HG03095 (cell line): ENCODE measurements around the gene RSPH1.

ENCODE experiments used
- ATAC-seq: cut with Tn5 transposase; IDR thresholded peaks from one replicate; pipeline ENCODE4 v1.9.1; 2021; ENCODE audit warnings: moderate library complexity; ENCODE audit not compliant: unreplicated experiment

RSPH1 gene

GRCh38 chr21:42467140-42467983 is 28.7 kb downstream of the RSPH1 start:
- no peak for ATAC-seq

- no peak for ATAC-seq
Measured at GRCh38 chr21:42466700-42467099, 29.3 kb downstream of the RSPH1 start.

DNA sequence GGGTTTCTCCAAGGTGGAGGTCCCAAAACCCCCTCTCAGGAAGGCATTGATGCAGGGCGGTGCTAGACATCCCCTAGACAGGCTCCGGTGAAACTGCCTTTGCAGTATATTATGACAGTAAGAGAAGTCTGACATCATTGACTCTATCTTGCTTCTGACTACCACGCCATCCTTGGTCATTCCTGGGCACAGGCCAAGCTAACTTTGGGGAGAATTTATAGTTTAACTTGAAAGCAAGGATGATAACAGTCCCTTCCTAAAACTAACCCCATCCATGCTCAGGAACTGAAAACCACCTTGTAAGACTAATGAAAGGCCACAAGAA is 30.3 kb downstream of the RSPH1 start:
- ATAC-seq: no peak

GRCh38 chr21:42465008-42465802 is 30.8 kb downstream of the RSPH1 start:
- no peak for ATAC-seq

DNA sequence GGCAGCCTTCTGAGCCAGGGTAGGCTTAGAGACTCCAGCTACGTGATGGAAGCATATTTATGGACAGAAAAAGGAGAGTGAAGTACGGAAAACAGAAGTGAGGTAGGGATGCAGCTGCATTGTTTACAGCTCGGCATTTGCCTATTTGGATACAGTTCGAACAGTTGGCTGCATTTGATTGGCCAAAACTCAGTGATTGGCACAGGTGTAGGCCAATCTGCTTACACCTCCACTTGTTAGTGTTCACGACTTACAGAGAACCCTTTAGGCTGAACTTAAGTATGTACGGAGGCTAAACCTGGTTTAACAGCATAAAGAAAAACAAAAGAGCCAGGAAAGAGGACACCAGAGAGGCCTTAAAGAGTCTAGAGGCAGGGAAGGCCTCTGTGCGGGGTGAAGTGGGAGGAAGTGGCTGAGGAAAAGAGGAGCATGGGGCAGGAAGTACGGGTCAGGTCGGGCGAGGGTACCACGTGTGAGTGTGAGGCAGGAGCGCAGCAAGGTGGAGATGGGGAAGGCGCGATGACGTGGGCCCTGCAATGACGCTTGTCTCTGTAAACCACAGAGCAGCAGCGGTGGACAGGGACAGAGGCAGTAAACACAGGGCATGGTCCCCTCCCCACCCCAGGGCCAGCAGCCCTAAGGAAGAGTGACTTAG is 32.0 kb downstream of the RSPH1 start:
- ATAC-seq: no peak

- no peak for ATAC-seq
Measured at GRCh38 chr21:42461881-42462877, 33.8 kb downstream of the RSPH1 start.

DNA sequence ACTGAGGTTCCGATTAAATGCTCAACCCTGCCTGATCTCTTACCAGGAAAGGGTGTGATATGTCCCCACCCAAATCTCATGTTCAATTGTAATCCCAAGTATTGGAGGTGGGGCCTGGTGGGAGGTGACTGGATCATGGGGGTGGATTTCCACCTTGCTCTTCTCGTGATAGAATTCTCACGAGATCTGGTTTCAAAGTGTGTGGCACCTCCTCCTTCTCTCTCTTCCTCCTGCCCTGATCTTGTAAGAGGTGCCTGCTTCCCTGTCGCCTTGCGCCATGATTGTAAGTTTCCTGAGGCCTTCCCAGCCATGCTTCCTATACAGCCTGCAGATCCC is 34.9 kb downstream of the RSPH1 start:
- ATAC-seq: no peak

GRCh38 chr21:42460391-42461184 is 35.4 kb downstream of the RSPH1 start:
- no peak for ATAC-seq

GRCh38 chr21:42459546-42460215 is 36.3 kb downstream of the RSPH1 start:
- ATAC-seq: no peak

DNA sequence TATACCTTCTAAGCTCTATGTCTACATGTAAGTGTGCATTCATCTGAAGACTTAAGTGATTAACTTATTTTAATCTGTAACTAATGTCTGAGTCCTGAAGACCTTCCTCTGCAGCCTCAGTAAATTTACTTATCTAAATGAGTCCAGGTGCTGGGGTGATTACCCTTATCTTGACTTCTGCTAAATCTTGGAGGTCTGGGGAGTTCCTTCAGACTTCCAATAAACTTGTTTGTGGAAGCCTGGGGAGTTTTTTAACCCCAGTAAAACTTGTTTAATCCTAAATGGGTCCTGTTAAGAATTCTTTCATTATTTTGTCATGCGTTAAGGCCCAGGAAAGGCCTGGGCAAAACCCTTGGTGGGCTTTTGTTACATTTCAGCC is 37.0 kb downstream of the RSPH1 start:
- no peak for ATAC-seq

DNA sequence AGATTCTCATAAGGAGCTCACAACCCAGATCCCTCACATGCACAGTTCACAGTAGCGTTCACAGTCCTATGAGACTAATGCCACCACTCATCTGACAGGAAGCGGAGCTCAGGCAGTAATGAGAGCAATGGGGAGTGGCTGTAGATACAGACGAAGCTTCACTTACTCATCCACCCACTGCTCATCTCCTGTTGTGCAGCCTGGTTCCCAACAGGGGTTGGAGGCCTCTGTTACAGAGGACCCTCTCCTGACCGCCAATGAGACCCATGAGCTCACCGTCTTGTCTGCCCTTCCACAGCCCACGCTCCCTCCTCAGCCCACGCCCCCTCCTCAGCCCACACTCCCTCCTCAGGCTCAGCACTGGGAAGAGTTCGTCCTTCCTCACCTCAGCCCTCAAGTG is 39.6 kb downstream of the RSPH1 start:
- ATAC-seq: no peak

DNA sequence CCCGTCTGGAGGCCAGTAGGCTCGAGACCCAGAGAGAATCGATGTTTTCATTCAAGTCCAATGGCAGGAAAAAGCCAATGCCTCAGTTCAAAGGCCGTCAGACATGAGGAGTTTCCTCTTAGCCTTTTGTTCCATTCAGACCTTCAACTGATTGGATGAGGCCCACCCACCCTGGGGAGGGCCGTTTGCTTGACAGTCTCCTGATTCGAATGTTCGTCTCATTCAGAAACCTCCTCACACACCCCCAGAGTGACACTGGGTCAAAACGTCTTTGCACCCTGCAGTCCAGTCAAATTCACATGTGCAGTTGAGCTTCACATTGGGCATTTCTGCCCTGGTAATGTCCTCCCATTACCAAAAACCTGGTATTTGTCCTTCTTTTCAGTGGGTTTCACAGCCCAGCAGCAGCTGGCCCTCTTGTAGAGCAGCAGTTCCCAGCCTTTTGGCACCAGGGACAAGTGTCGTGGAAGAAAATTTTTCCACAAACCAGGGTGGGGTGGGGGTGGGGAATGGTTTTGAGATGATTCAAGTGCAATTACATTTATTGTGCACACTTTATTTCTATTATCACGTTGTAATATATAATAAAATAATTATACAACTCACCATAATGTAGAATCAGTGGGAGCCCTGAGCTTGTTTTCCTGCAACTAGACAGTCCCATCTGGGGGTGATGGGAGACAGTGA is 40.1 kb downstream of the RSPH1 start:
- no peak for ATAC-seq

- no peak for ATAC-seq
Measured at GRCh38 chr21:42455196-42455595, 40.8 kb downstream of the RSPH1 start.

DNA sequence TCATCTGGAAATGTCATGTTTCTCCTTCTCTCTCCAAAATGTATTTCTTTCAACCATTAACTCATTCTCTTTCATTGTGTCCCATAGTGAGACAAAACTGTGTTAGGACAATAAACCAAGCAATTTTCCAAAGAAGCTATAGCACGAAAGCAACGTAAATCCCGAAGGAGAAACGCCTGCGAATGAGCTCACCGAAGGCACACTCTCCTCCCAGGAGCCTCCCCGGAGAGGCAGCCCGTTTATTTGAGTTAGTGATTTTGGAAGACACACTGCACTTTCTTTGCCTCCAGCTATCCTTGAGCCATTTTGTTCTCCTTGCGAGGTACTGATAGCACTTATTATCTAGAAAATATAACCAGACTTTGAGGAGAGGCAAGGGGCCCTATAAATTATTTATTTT is 41.2 kb downstream of the RSPH1 start:
- ATAC-seq: no peak

DNA sequence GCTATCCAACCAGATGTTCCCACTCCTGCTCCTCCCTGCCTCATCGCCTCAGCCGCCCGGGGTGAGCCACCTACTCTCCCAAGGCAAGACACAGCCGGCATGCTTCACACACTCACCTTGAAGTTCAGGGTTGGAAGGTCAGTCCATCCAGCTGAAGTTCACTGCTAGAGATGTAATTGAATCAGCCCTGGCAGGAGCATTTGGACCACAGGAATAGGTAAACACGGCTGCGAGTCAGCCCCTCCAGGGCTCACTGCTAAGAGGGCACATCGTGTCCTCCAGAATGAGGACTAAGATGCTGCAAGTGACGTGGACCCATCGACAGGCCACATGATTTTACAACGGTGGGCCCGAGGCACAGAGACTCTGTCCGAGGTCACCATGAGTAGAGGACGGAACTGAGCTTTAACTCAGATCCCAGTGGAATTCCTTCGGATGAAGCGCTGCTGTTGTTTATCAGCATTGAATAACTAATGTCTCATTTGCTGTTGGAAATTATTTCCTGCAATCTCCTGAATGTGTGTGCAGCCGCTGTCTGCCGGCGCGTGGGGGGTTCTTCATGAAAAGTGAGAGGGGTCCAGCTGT is 41.9 kb downstream of the RSPH1 start:
- ATAC-seq: no peak

DNA sequence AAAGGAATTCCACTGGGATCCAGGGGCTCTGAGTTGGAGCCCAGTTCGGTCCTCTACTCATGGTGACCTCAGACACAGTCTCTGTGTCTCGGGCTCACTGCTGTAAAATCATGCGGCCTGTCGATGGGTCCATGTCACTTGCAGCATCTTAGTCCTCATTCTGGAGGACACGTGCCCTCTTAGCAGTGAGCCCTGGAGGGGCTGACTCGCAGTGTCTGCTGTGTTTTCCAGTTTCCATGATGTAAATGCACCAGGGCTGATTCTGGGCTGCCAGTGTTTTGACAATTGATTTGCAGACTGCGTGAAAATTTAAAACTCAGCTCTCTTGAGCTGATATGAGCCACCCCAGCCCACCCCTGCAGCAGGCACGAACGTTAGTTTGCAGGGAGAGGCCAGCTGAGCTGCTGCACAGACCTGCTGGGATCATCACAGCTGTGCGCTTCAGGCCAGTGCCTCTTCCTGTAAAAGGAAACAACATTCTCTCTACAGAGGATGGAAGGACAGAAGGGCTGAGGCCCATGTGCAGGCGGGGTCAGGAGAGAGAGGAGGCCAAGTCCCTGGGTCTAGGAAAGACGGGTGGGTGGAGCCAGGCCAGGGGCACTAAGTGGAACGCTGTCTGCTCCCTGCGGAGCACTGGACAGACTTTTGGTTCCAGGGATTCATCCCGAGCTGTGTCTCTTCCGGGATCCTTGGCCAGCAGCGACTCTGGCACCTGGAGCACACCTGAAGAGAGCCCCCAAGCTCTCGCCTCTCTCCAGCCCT is 42.6 kb downstream of the RSPH1 start:
- ATAC-seq: no peak

DNA sequence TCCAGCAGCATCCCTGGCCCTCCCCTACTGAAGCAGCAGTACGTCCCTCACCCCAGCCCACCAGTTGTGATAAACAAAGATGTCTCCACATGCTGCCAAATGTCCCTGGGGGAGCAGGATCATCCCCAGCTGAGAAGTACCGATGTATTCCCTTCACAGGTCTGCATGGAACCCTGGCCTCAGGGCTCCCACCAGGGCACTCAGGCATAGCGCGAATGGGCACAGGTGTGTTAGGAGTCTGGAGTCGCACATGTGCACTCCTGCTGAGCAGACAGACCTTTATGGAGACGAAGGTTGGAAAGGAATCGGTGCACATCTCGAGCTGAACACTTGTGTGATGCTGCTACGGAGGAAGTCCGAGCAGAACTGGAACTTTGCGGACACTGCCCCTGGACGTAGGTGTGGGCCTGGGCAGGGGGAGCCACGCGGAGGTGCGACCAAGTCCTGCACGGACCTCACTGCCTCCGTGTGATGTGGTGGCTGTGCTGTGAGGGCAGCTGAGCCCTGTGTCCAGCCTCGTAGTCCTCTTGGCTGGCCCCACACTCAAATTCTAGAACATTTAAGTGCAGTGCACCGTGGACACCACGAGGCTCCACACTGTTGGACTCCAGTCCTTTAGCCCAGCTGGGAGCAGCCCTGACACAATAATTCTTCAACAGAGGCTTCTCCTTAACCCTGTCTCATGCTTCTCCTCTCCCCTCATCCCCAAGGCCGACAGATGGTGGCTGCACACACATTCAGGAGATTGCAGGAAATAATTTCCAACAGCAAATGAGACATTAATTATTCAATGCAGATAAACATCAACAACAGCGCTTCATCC is 43.4 kb downstream of the RSPH1 start:
- no peak for ATAC-seq
